NCI-H2171 treated with DMSO at 0.1 percent for 48 hours (cell line): ENCODE measurements around the gene GTPBP6.

ENCODE experiments used
- DNase-seq: peaks from one replicate; lab custom pipeline; 2025; lab: John Stamatoyannopoulos, UW

GTPBP6 gene

GRCh38 chrX:318739-319578, at the start of gene GTPBP6:
Gene GTPBP6 (minus strand): TSS chrX:318796. CDS start chrX:318787, 9 bp downstream.
- no peak for DNase-seq

- no peak for DNase-seq
Observed at GRCh38 chrX:367866-368265, 49.3 kb upstream of the GTPBP6 start.

- no peak for DNase-seq
Observed at GRCh38 chrX:367349-367748, 48.8 kb upstream of the GTPBP6 start.

GRCh38 chrX:363621-364375, 45.2 kb upstream of the GTPBP6 start:
- DNase-seq: no peak

GRCh38 chrX:362937-363620, 44.5 kb upstream of the GTPBP6 start:
- DNase-seq: no peak

- no peak for DNase-seq
Observed at GRCh38 chrX:362351-362750, 43.8 kb upstream of the GTPBP6 start.

- DNase-seq: no peak
Observed at GRCh38 chrX:361231-362145, 42.9 kb upstream of the GTPBP6 start.

- DNase-seq: no peak
Observed at GRCh38 chrX:360496-361150, 42.0 kb upstream of the GTPBP6 start.

- DNase-seq: no peak
Observed at GRCh38 chrX:358651-359143, 40.1 kb upstream of the GTPBP6 start.

- no peak for DNase-seq
Observed at GRCh38 chrX:357693-358471, 39.3 kb upstream of the GTPBP6 start.

- DNase-seq: no peak
Observed at GRCh38 chrX:357035-357692, 38.6 kb upstream of the GTPBP6 start.

GRCh38 chrX:356385-357034, 37.9 kb upstream of the GTPBP6 start:
- DNase-seq: no peak

- no peak for DNase-seq
Observed at GRCh38 chrX:355329-356050, 36.9 kb upstream of the GTPBP6 start.

GRCh38 chrX:353566-354535, 35.3 kb upstream of the GTPBP6 start:
- no peak for DNase-seq

GRCh38 chrX:352582-353314, 34.2 kb upstream of the GTPBP6 start:
- no peak for DNase-seq

GRCh38 chrX:352181-352580, 33.6 kb upstream of the GTPBP6 start:
- no peak for DNase-seq
